SU-DHL-6 (cell line): ENCODE measurements around the gene NACC2.

Experiments used
- H2AFZ ChIP-seq: fragments of 200-600 bp; sonication (generic); 2 replicates; pipeline ENCODE4 v1.6.1; 2014; ENCODE audit warnings: low read depth, mild to moderate bottlenecking, moderate library complexity, mixed read lengths, antibody characterized with exemption, low read length; ENCODE audit not compliant: severe bottlenecking
- H3F3A ChIP-seq: fragments of 200-600 bp; shearing (Covaris generic); 2 replicates; pipeline ENCODE4 v1.6.0; 2016; ENCODE audit warnings: antibody characterized with exemption, mild to moderate bottlenecking; ENCODE audit not compliant: insufficient read depth
- H3K27ac ChIP-seq: fragments of 200-600 bp; sonication (generic); 2 replicates; pipeline ENCODE4 v1.5.1; 2016; ENCODE audit warnings: low read depth, mild to moderate bottlenecking, low read length, moderate library complexity, mixed read lengths
- H3K27me3 ChIP-seq: fragments of 200-600 bp; sonication (generic), shearing (Covaris generic); 2 replicates; pipeline ENCODE4 v1.6.0; 2014; ENCODE audit warnings: mild to moderate bottlenecking, low read length
- H3K36me3 ChIP-seq: fragments of 200-600 bp; sonication (generic); 2 replicates; pipeline ENCODE4 v1.6.1; 2014; ENCODE audit warnings: mild to moderate bottlenecking, low read length, mixed read lengths
- H3K4me2 ChIP-seq: fragments of 300-600, 200-600 bp; shearing (Covaris generic), sonication (generic); 2 replicates; pipeline ENCODE4 v1.6.0; 2014; ENCODE audit warnings: low read length, low read depth, mild to moderate bottlenecking; ENCODE audit not compliant: poor library complexity, severe bottlenecking
- H3K4me3 ChIP-seq: fragments of 200-600 bp; sonication (generic); 2 replicates; pipeline ENCODE4 v1.5.1; 2014; ENCODE audit warnings: antibody characterized with exemption, low read length, mild to moderate bottlenecking, mixed read lengths; ENCODE audit not compliant: insufficient read depth, poor library complexity, severe bottlenecking
- H3K79me2 ChIP-seq: fragments of 200-600 bp; sonication (generic); 2 replicates; pipeline ENCODE4 v1.6.1; 2014; ENCODE audit warnings: mild to moderate bottlenecking, low read length, moderate library complexity; ENCODE audit not compliant: insufficient read depth
- H3K9ac ChIP-seq: fragments of 200-600 bp; sonication (generic); 2 replicates; pipeline ENCODE4 v1.7.0; 2014; ENCODE audit warnings: mild to moderate bottlenecking, low read length
- H3K9me2 ChIP-seq: fragments of 200-600 bp; sonication (generic); replicated peaks from 2 replicates; pipeline ENCODE4 v1.6.1; 2014; ENCODE audit warnings: low read length; ENCODE audit not compliant: insufficient read depth
- H3K9me3 ChIP-seq: fragments of 200-600 bp; sonication (generic); 2 replicates; pipeline ENCODE4 v1.6.1; 2014; ENCODE audit warnings: low read length, mixed read lengths; ENCODE audit not compliant: insufficient read depth
- H4K20me1 ChIP-seq: fragments of 200-600 bp; sonication (generic); 2 replicates; pipeline ENCODE4 v1.6.1; 2014; ENCODE audit warnings: low read depth, mild to moderate bottlenecking, antibody characterized with exemption, low read length, moderate library complexity, mixed read lengths
- CTCF ChIP-seq: fragments of 200-600 bp; sonication (generic); IDR thresholded peaks from one replicate; pipeline ENCODE4 v1.5.1; 2017; ENCODE audit warnings: antibody characterized with exemption, mild to moderate bottlenecking, low read length, moderate library complexity; ENCODE audit not compliant: insufficient read depth, poor library complexity, severe bottlenecking
- EZH2phosphoT487 ChIP-seq: fragments of 200-600 bp; sonication (generic), shearing (Covaris generic); conservative IDR thresholded peaks from 2 replicates; pipeline ENCODE4 v1.6.1; 2018; ENCODE audit warnings: mild to moderate bottlenecking, antibody characterized with exemption, low read length, moderate library complexity, mixed read lengths

NACC2 gene

DNA sequence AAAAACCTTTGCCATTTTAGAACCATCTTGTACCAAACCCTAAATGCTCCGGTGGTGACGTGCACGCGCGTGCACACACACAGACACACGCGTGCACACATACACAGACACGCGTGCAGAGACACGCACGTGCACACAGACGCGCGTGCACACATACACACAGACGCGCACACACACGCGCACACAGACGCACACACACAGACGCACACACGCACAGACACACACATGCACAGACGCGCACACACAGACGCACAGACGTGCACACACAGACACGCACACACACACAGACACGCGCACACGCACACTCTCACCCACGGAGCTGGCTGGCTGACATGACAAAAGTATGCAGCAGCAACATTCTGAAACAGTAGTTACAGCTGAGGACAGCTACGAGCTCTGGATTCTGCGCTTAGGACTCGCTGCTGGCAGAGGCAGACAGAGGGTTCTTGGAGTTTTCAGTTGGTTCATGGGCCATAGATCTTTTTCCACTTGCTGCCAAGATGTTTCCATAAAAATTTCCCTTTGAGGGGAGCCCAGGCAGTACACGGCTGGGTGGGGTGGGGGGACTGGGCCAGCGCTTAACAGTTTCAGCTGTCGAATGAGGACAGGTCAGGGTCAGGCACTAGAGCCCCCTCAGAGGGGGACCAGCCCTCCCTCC is 87.7 kb downstream of the NACC2 start:
- Histone ChIP-seq H3K27ac (no peak overlapping the region), H3K9me2 (no peaks in the 10 kb centered on the region), H3K9ac (no peak overlapping the region), H4K20me1 (no peaks in the 10 kb centered on the region), H3F3A (peaks cover 1% of the 10 kb centered on the region; the same call in 1 of the 2 replicates), H3K27me3 (no peaks in the 10 kb centered on the region), H3K9me3 (no peaks in the 10 kb centered on the region), H2AFZ (no peak overlapping the region), H3K79me2 (no peaks in the 10 kb centered on the region), H3K4me2 (no peak overlapping the region), H3K36me3 (no peaks in the 10 kb centered on the region), H3K4me3 (no peak overlapping the region)
- TF ChIP-seq EZH2phosphoT487 = no peak
- no peak for TF ChIP-seq CTCF

GRCh38 chr9:136006169-136006568 is 88.9 kb downstream of the NACC2 start:
- H4K20me1 ChIP-seq = no peaks in the 10 kb centered on the region
- H2AFZ ChIP-seq = no peak overlapping the region
- no peaks in the 10 kb centered on the region for H3K79me2 ChIP-seq
- H3K9me3 ChIP-seq = no peaks in the 10 kb centered on the region
- no peak overlapping the region for H3K4me3 ChIP-seq
- no peaks in the 10 kb centered on the region for H3K36me3 ChIP-seq
- no peak overlapping the region for H3K4me2 ChIP-seq
- H3K9me2 ChIP-seq = no peaks in the 10 kb centered on the region
- H3K9ac ChIP-seq = no peak overlapping the region
- no peaks in the 10 kb centered on the region for H3K27me3 ChIP-seq
- TF ChIP-seq EZH2phosphoT487 = no peak
- no peak for TF ChIP-seq CTCF
- H3K27ac ChIP-seq = no peak overlapping the region
- H3F3A ChIP-seq = no peaks in the 10 kb centered on the region

DNA sequence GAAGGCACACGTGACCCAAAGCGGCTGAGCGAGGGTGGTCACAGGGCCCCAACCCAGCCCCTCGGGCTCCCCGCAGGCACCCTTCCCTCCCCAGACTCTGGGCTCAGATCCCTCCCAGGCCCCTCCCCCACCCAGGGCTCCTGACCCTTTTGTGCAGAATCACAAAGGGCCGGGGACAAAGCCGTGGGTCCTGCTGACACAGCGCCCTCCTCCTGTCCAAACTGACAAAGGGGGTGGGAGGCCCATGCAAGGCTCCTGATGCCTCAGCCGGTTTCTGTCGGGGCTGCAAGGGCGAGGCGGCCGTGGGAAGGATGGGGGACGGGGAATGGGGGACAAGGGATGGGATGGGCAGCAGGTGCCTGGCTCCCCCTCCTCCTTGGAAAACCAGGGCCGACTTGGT is 90.4 kb downstream of the NACC2 start:
- no peak overlapping the region for H3K27ac ChIP-seq
- H3K9ac ChIP-seq = no peak overlapping the region
- H3F3A ChIP-seq = no peaks in the 10 kb centered on the region
- H3K27me3 ChIP-seq = no peaks in the 10 kb centered on the region
- TF ChIP-seq EZH2phosphoT487 (no peak), CTCF (no peak)
- H3K9me3 ChIP-seq = no peaks in the 10 kb centered on the region
- no peak overlapping the region for H3K4me2 ChIP-seq
- H3K36me3 ChIP-seq = no peaks in the 10 kb centered on the region
- H2AFZ ChIP-seq = no peak overlapping the region
- H3K4me3 ChIP-seq = no peak overlapping the region
- H4K20me1 ChIP-seq = no peaks in the 10 kb centered on the region
- H3K79me2 ChIP-seq = no peaks in the 10 kb centered on the region
- H3K9me2 ChIP-seq = no peaks in the 10 kb centered on the region
